COLO829 (cell line): ENCODE results near the gene SHLD1.
"Not testable (repeated sequence)": the region's sequence is repeated elsewhere in the genome, so short reads cannot be mapped to it uniquely, and the experiment has no call there.

Experiments
- DNase-seq: peaks from one replicate; pipeline ENCODE4 v3.0.0; 2012; ENCODE audit warnings: low spot score

Gene SHLD1

GRCh38 chr20:5749952-5750779, at the start of gene SHLD1:
SHLD1 (plus strand) TSS chr20:5750401; CDS start chr20:5772866, 22,465 bp downstream.
- peak; percentile 80 for DNase-seq

GRCh38 chr20:5702339-5702738, 47.9 kb upstream of the SHLD1 start:
- DNase-seq, result not testable (repeated sequence)

- no peak for DNase-seq
These were observed 46.5 kb upstream of the SHLD1 start for GRCh38 chr20:5703681-5704101.

- no peak for DNase-seq
These were observed 44.4 kb upstream of the SHLD1 start for GRCh38 chr20:5705827-5706226.

GRCh38 chr20:5706797-5707196, 43.4 kb upstream of the SHLD1 start:
- no peak for DNase-seq

GRCh38 chr20:5710551-5710950, 39.6 kb upstream of the SHLD1 start:
- DNase-seq, result no peak

DNA sequence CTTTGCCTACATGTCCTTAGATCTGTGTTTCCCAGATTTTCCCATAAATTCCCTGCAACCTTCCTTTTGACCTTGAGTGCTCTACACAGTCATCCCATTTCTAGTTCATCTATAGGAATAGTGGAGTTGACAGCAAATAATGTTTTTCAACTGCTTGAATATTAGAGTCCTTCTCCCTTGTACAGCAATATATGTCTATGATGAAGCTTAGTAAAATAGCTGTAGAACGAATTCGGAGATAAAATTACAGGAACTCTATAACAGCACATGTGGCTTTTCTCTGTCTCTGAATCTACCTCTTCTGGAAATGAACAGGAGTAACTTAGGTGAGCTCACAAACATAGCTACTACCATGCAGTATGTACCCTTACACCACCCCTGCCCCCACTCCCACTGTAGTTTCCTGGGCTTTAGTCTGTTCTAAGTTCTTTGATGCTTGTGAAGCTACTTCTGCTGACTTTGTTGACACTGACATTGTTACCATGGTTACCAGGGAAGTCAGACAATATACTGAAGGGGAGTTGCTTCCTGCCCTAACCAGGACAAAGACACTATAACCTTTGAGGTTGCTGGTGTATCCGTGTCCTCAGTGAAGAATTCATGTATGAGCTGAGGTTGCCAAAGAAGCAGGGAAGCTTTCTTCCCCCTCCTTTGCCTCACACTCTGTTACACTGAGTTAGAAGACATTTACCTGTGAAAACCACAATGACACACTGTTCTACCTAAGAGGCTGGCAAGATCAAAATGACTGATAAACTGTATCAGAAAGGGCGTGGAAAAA, 35.8 kb upstream of the SHLD1 start:
- peak; percentile 35 for DNase-seq

- no peak for DNase-seq
These were observed 34.9 kb upstream of the SHLD1 start for GRCh38 chr20:5715071-5715841.

- DNase-seq, result no peak
These were observed 33.2 kb upstream of the SHLD1 start for GRCh38 chr20:5716953-5717352.

DNA sequence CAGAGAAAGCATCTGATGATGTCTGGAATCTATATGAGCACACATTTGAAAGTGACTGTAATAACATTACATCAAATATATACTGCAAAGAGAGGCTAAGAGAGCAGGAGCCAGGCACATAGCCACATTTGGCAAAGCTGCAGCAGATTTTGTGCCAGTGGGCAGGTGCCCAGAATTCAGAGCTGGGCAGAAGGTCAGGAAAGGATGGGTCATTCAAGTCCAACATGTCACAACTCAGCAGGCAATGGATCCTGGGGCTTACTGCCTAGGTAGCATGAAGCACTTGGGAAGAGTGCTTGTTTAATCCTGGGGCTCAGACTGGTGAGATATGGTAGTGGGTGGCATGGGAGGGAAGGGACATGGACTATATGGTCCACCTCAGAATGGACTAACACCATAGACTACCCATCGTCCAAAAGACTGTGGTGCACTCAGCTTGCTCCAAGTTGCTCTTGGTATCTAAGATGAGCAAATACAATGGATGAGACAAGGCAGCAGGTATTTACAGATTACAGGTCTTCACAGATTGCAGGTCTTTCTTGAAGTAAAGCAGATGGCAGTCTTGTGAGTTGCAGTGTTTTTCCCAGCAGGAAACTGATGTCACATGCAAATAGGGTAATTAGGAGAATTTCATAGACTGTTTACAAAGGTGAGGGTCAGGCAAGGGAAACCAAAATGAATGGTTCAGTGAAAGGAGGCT, 31.2 kb upstream of the SHLD1 start:
- DNase-seq, result no peak

- DNase-seq, result no peak
These were observed 30.3 kb upstream of the SHLD1 start for GRCh38 chr20:5719861-5720403.

- DNase-seq, result no peak
These were observed 29.5 kb upstream of the SHLD1 start for GRCh38 chr20:5720696-5721095.

GRCh38 chr20:5721356-5721755, 28.8 kb upstream of the SHLD1 start:
- not testable (repeated sequence) for DNase-seq

- no peak for DNase-seq
These were observed 27.3 kb upstream of the SHLD1 start for GRCh38 chr20:5722927-5723326.

DNA sequence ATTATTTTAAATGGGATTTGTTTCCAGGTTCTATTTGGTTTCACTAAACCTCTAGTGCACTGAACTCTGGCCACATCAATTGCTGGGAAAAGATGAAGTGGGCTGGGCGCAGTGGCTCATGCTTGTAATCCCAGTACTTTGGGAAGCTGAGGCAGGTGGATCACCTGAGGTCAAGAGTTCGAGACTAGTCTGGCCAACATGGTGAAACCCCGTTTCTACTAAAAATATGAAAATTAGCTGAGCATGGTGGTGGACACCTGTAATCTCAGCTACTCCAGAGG, 25.1 kb upstream of the SHLD1 start:
- DNase-seq, result not testable (repeated sequence)

GRCh38 chr20:5727018-5727515, 23.1 kb upstream of the SHLD1 start:
- no peak for DNase-seq

DNA sequence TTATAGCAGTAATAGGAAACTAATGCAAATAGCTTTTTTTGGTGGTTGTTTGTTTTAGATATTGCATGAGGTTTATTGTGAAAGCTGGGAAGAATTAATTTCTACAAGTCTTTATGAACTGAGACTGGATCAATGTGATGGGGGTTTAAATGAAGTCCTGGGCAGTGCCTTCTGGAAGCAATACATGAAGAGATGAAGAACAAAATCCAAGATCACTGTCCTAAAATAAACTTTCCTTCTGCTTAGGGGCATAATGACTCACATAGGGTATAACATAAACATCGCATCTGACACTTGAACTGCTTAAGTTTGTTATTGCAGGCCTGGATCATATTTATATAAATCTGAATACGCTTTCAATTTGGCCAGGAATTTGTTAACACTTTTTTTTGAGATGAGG, 20.9 kb upstream of the SHLD1 start:
- no peak for DNase-seq

GRCh38 chr20:5730131-5730530, 20.1 kb upstream of the SHLD1 start:
- DNase-seq, result no peak

- no peak for DNase-seq
These were observed 18.3 kb upstream of the SHLD1 start for GRCh38 chr20:5731753-5732366.

- DNase-seq, result no peak
These were observed 15.6 kb upstream of the SHLD1 start for GRCh38 chr20:5734602-5735001.

- peak; percentile 77 for DNase-seq
These were observed 14.2 kb upstream of the SHLD1 start for GRCh38 chr20:5735845-5736510.
